ENCODE measurements around the gene SHISA6.

SHISA6 gene

DNA sequence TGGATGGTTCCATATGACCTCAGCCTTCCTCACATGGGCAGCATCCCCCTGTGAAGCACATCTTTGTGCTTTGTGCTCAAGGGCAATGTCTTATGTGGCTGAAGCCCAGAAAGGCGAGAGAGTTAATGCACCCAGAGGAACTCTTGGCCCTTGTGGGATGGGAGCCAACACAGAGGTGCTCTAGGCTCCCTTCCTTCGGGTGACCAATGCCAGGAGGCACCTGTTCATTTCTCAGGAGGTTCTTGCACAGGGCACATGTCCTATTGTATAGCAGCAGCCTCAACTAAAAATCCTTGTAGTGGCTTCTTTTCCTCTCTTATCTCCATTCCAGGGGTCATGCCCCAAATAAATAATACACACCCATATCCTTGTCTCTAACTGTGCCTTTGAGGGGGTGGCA is 273.6 kb downstream of the SHISA6 start:
- in situ Hi-C loops (cut with MboI; ENCODE audit: low sequenced_read_pairs), result no loop called here

GRCh38 chr17:11514981-11515680 is 274.1 kb downstream of the SHISA6 start:
- in situ Hi-C loops (cut with MboI; ENCODE audit: low sequenced_read_pairs), result no loop called here

- in situ Hi-C loops (cut with MboI; ENCODE audit: low sequenced_read_pairs), result no loop called here
Observed at GRCh38 chr17:11515901-11516300, 274.9 kb downstream of the SHISA6 start.

- in situ Hi-C loops (cut with MboI; ENCODE audit: low sequenced_read_pairs), result no loop called here
Observed at GRCh38 chr17:11535231-11535630, 294.2 kb downstream of the SHISA6 start.

DNA sequence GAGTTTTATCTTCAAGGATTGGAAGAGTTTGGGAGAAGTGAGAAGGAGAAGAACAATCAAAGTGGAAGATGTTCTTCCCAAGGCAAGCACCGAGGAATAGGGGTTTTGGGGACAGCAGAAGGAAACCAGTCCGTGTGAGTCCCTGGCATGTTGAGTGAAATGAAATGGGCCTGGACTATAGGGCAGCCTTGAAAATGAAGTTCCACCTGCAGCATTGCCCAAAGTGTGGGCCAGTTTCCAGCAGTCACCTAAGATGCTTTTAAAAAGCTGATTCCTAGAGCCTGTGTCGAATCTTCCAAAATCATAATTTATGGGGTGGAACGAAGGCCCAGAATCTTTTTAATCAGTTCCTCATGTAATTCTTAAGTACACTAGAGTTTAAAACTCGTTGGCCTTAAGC is 297.4 kb downstream of the SHISA6 start:
- in situ Hi-C loops (cut with MboI; ENCODE audit: low sequenced_read_pairs), result no loop called here

GRCh38 chr17:11539637-11540036 is 298.6 kb downstream of the SHISA6 start:
- in situ Hi-C loops (cut with MboI; ENCODE audit: low sequenced_read_pairs), result no loop called here

GRCh38 chr17:11545002-11545401 is 304.0 kb downstream of the SHISA6 start:
- in situ Hi-C loops (cut with MboI; ENCODE audit: low sequenced_read_pairs), result no loop called here

GRCh38 chr17:11545696-11546095 is 304.7 kb downstream of the SHISA6 start:
- in situ Hi-C loops (cut with MboI; ENCODE audit: low sequenced_read_pairs), result no loop called here

- in situ Hi-C loops (cut with MboI; ENCODE audit: low sequenced_read_pairs), result no loop called here
Observed at GRCh38 chr17:11547853-11548252, 306.8 kb downstream of the SHISA6 start.

DNA sequence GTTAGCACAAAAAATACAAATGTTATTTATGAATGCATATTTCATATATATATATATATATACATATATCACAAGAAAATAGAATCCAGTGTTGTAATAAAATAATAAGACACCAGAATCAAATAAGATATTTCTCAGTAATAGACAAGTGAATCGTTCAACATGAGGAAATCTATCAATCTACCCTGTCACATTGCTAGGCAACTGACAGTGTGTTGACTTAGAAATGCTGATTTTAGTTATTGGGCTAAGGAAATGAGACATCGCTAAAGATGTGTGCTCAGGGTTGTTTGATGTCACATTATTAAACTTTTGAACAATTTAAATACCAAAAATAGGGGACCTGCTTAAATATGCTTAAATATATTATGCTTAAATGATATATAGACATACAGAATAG is 307.4 kb downstream of the SHISA6 start:
- in situ Hi-C loops (cut with MboI; ENCODE audit: low sequenced_read_pairs), result no loop called here

DNA sequence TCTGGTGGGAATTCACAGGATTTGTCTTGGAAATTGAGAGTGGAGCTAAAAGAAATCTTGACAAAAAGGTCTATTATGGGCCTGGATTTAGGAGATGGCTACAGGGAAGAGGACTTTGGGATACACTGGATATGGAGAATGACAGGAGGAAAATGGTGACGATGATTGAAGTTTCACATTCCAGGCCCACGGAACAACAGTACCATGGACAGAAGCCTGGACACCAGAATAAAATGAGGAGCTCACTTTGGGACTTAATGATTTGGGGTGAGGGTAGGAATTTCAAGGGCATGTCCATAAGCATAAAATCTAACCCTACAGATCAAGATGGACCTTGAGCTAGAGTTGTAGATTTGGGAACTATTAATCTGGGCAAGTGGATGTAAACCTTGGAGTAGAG is 309.4 kb downstream of the SHISA6 start:
- in situ Hi-C loops (cut with MboI; ENCODE audit: low sequenced_read_pairs), result no loop called here

DNA sequence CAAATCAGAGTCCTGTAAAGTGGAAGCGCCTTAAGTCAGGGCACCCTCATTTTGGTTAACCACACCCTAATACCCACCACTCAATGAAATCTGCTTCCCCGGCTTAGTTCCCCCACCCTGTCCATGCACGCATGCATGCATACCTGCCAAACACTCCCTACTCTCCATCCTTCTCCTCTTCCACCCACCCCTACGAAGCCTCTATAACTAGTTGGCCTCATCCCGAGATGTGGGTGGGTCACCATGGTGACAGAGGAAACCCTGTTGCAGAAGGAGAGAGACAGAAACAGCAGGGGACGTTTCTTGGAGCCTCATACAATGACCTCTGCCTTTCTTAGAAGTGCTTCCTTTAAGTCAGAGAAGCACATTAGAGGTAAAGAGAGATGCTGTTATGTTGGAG is 310.4 kb downstream of the SHISA6 start:
- in situ Hi-C loops (cut with MboI; ENCODE audit: low sequenced_read_pairs), result no loop called here

DNA sequence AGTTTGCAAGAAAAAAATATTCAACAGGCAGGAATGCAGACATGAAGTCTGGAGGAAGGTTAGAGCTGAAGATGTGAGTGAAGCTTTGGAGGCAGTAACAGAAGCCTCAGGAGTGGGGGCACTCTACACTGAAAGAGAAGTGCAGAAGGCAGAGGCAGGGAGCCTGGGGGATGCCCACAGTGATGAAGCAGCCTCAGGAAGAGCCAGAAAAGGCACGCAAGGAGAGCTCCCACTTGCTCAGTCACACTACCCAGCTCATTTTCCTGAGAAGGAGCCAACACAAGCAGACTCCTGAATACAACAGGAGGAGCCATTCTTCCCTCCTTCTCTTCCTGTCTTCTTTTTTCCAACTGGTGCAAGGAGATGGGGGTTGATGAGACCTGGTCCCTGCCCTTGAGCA is 312.1 kb downstream of the SHISA6 start:
- in situ Hi-C loops (cut with MboI; ENCODE audit: low sequenced_read_pairs), result no loop called here

GRCh38 chr17:11554042-11554441 is 313.0 kb downstream of the SHISA6 start:
- in situ Hi-C loops (cut with MboI; ENCODE audit: low sequenced_read_pairs), result no loop called here

DNA sequence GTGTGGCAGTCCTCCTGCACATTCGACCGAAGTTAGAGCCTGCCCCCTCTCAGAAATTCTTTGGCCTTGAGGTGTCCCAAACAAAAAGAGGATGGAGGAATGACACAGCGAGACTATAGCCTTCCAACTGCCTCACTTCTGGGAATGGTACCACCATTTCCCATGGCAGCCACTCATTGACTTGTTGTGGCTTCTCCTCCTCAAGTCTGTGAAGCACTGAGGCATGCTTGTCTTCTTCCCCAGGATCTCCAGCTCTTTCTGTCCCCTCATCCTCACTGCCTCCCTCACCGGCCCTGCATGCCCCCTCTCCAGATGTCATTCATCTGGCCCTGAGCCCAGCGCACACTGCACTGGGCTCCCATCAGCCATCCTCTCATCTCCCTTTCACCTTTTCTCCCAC is 313.5 kb downstream of the SHISA6 start:
- in situ Hi-C loops (cut with MboI; ENCODE audit: low sequenced_read_pairs), result no loop called here

GRCh38 chr17:11555530-11555929 is 314.5 kb downstream of the SHISA6 start:
- in situ Hi-C loops (cut with MboI; ENCODE audit: low sequenced_read_pairs), result no loop called here

- in situ Hi-C loops (cut with MboI; ENCODE audit: low sequenced_read_pairs), result no loop called here
Observed at GRCh38 chr17:11557727-11558452, 316.9 kb downstream of the SHISA6 start.

- in situ Hi-C loops (cut with MboI; ENCODE audit: low sequenced_read_pairs), result no loop called here
Observed at GRCh38 chr17:11558681-11559234, 317.7 kb downstream of the SHISA6 start.

GRCh38 chr17:11559601-11560000 is 318.6 kb downstream of the SHISA6 start:
- in situ Hi-C loops (cut with MboI; ENCODE audit: low sequenced_read_pairs), result no loop called here

- in situ Hi-C loops (cut with MboI; ENCODE audit: low sequenced_read_pairs), result no loop called here
Observed at GRCh38 chr17:11561281-11561680, 320.3 kb downstream of the SHISA6 start.

DNA sequence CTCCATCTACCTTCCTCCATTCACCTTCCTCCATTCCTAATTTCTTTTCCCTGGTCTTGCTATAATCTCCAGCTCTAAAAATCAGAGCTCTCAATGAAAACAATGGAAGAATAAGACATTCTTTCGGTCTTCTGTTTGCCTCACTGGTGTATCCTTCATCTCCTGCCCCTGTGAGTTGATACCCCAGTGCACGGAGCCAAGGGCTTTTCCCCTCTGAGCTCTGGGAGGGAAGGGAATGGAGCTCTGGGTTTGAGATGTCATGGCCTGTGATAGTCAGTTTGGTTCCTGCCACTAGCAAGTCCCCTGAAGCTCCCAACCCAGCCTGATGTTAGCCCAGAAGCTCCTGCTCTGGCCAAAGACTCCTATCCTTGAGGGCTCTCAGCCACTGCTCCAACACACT is 320.7 kb downstream of the SHISA6 start:
- in situ Hi-C loops (cut with MboI; ENCODE audit: low sequenced_read_pairs), result no loop called here
